H1 (cell line): Measurements from ENCODE around the gene HINT3. TPM values are rescaled to one million over a fixed set of nuclear protein-coding genes. Genes with fewer than 3 reads are reported as not detected.

Experiments
- CTCF ChIA-PET: fragments of 300-600 bp; sonication (Branson Sonifier 250); formaldehyde crosslinking; loops from one replicate; lab custom pipeline; 2021; ENCODE audit not compliant: partially characterized antibody; lab: Charles Lee
- POLR2A ChIA-PET: fragments of 300-600 bp; sonication (Branson Sonifier 250); formaldehyde crosslinking; loops from one replicate; lab custom pipeline; 2021; ENCODE audit warnings: inconsistent platforms; ENCODE audit not compliant: partially characterized antibody; lab: Charles Lee
- DNase-seq, 2 experiments: peaks; one replicate each; pipeline versions ENCODE4 v3.0.0 to v3.0.0-alpha.2; 2010 to 2022; ENCODE audit warnings: low spot score in 2 of 2, low read depth in 1 of 2, mixed read lengths in 1 of 2
- FAIRE-seq: peaks from 2 replicates; lab custom pipeline; 2011; peaks lifted over from hg19 to GRCh38; lab: Jason Lieb, UNC
- H2AFZ ChIP-seq: 2 replicates; pipeline ENCODE4 v1.8.1; 2012; ENCODE audit warnings: low read length, inconsistent platforms
- H2AK5ac ChIP-seq: 2 replicates; pipeline ENCODE4 v1.6.1; 2013; ENCODE audit warnings: low read depth, low read length
- H2BK120ac ChIP-seq: replicated peaks from 2 replicates; pipeline ENCODE3; 2013; ENCODE audit warnings: low read depth, low read length, inconsistent platforms
- H2BK12ac ChIP-seq: 2 replicates; pipeline ENCODE4 v1.6.1; 2013; ENCODE audit warnings: low read depth, low read length
- H2BK15ac ChIP-seq: 2 replicates; pipeline ENCODE4 v1.6.1; 2013; ENCODE audit warnings: low read length
- H2BK20ac ChIP-seq: 2 replicates; pipeline ENCODE4 v1.6.1; 2013; ENCODE audit warnings: low read length
- H2BK5ac ChIP-seq: 2 replicates; pipeline ENCODE4 v1.6.1; 2013; ENCODE audit warnings: low read depth, low read length
- H3K14ac ChIP-seq: 2 replicates; pipeline ENCODE4 v1.6.1; 2013; ENCODE audit warnings: inconsistent platforms; ENCODE audit not compliant: insufficient read length
- H3K18ac ChIP-seq: 2 replicates; pipeline ENCODE4 v1.6.1; 2013; ENCODE audit warnings: low read length; ENCODE audit errors: extremely low read depth
- H3K23ac ChIP-seq: 2 replicates; pipeline ENCODE4 v1.6.1; 2013; ENCODE audit warnings: inconsistent platforms; ENCODE audit not compliant: insufficient read length
- H3K23me2 ChIP-seq: 2 replicates; pipeline ENCODE4 v1.6.1; 2013; ENCODE audit warnings: low read depth, low read length
- H3K27ac ChIP-seq: 2 replicates; pipeline ENCODE4 v1.6.1; 2011; ENCODE audit warnings: low read depth, low read length, inconsistent platforms
- H3K27me3 ChIP-seq, 4 experiments: replicated peaks in 1 of 4; 1 replicate in 1 of 4; 2 replicates in 3 of 4; pipeline versions ENCODE4 v1.6.1 to v1.8.1; 2011 to 2013; ENCODE audit warnings: low read length in 3 of 4, mild to moderate bottlenecking in 3 of 4, inconsistent platforms in 2 of 4, mixed read lengths in 2 of 4, moderate library complexity in 1 of 4; ENCODE audit not compliant: control insufficient read depth in 3 of 4, insufficient read depth in 3 of 4; ENCODE audit errors: extremely low read depth in 1 of 4
- H3K36me3 ChIP-seq, 4 experiments: 2 replicates each; pipeline versions ENCODE4 v1.6.1 to v1.8.1; 2011 to 2013; ENCODE audit warnings: mild to moderate bottlenecking in 4 of 4, low read length in 3 of 4, moderate library complexity in 2 of 4, control low read depth in 1 of 4, inconsistent platforms in 1 of 4; ENCODE audit not compliant: insufficient read depth in 4 of 4, control insufficient read depth in 2 of 4
- H3K4ac ChIP-seq: replicated peaks from 2 replicates; pipeline ENCODE3; 2013; ENCODE audit warnings: low read length, low read depth, mixed read lengths, inconsistent platforms; ENCODE audit not compliant: insufficient read length
- H3K4me1 ChIP-seq, 4 experiments: replicated peaks in 1 of 4; 1 replicate in 1 of 4; 2 replicates in 3 of 4; pipeline versions ENCODE4 v1.6.1 to v1.8.1; 2011 to 2013; ENCODE audit warnings: low read length in 3 of 4, inconsistent platforms in 2 of 4, mixed read lengths in 1 of 4; ENCODE audit not compliant: insufficient read depth in 4 of 4, control insufficient read depth in 3 of 4
- H3K4me2 ChIP-seq, 2 experiments: 2 replicates each; pipeline versions ENCODE4 v1.6.1 to v1.8.1; 2011 to 2013; ENCODE audit warnings: low read depth in 2 of 2, low read length in 2 of 2, control low read depth in 1 of 2, inconsistent platforms in 1 of 2, mild to moderate bottlenecking in 1 of 2; ENCODE audit not compliant: insufficient read depth in 1 of 2
- H3K4me3 ChIP-seq, 4 experiments: fragments of 200-600, 300-600 bp in 1 of 4; sonication (generic), shearing (Covaris generic), sonication (Bioruptor Twin) in 1 of 4; 2 replicates each; pipeline versions ENCODE4 v1.5.1 to v1.8.1; 2011 to 2016; ENCODE audit warnings: low read length in 4 of 4, low read depth in 3 of 4, control low read depth in 2 of 4, inconsistent platforms in 2 of 4, mild to moderate bottlenecking in 2 of 4, mixed read lengths in 1 of 4, moderate library complexity in 1 of 4; ENCODE audit not compliant: insufficient read depth in 2 of 4; ENCODE audit errors: extremely low read depth in 1 of 4
- H3K56ac ChIP-seq: replicated peaks from 2 replicates; pipeline ENCODE3; 2013; ENCODE audit warnings: low read depth, mild to moderate bottlenecking, mixed read lengths, low read length, inconsistent platforms; ENCODE audit not compliant: insufficient read length
- H3K79me1 ChIP-seq: 2 replicates; pipeline ENCODE4 v1.6.1; 2013; ENCODE audit warnings: low read depth, low read length, control low read depth
- H3K79me2 ChIP-seq, 2 experiments: 2 replicates each; pipeline versions ENCODE4 v1.6.1 to v1.8.1; 2012 to 2013; ENCODE audit warnings: low read length in 2 of 2, mild to moderate bottlenecking in 2 of 2, inconsistent platforms in 1 of 2; ENCODE audit not compliant: insufficient read depth in 2 of 2, control insufficient read depth in 1 of 2
- H3K9ac ChIP-seq, 4 experiments: replicated peaks in 1 of 4; 1 replicate in 1 of 4; 2 replicates in 3 of 4; pipeline versions ENCODE4 v1.6.1 to v1.8.1; 2011 to 2013; ENCODE audit warnings: low read depth in 3 of 4, low read length in 3 of 4, control low read depth in 2 of 4, mild to moderate bottlenecking in 2 of 4, moderate library complexity in 2 of 4, inconsistent platforms in 1 of 4; ENCODE audit errors: extremely low read depth in 1 of 4
- H3K9me3 ChIP-seq, 2 experiments: 2 replicates each; pipeline versions ENCODE4 v1.6.1 to v1.8.1; 2012 to 2013; ENCODE audit warnings: mild to moderate bottlenecking in 2 of 2, moderate library complexity in 2 of 2, control low read depth in 1 of 2, inconsistent platforms in 1 of 2, low read depth in 1 of 2, low read length in 1 of 2, mixed read lengths in 1 of 2; ENCODE audit not compliant: insufficient read depth in 2 of 2
- H4K20me1 ChIP-seq, 2 experiments: replicated peaks in 1 of 2; 2 replicates each; pipeline versions ENCODE3 to v1.8.1; 2011 to 2013; ENCODE audit warnings: inconsistent platforms in 2 of 2, low read length in 2 of 2, mild to moderate bottlenecking in 1 of 2; ENCODE audit not compliant: insufficient read depth in 2 of 2, control insufficient read depth in 1 of 2
- H4K5ac ChIP-seq: 2 replicates; pipeline ENCODE4 v1.6.1; 2013; ENCODE audit warnings: low read length, low read depth, mixed read lengths, inconsistent platforms; ENCODE audit not compliant: insufficient read length
- H4K8ac ChIP-seq: 2 replicates; pipeline ENCODE4 v1.8.0; 2013; ENCODE audit warnings: mild to moderate bottlenecking, moderate library complexity, low read length, inconsistent platforms; ENCODE audit not compliant: insufficient read depth; ENCODE audit errors: extremely low read depth
- H4K91ac ChIP-seq: replicated peaks from 2 replicates; pipeline ENCODE3; 2013; ENCODE audit warnings: low read length, mixed read lengths, inconsistent platforms; ENCODE audit not compliant: insufficient read length
- WGBS, 2 experiments: shearing (Covaris generic) in 1 of 2; methylation state at CpG; one replicate each; pipeline versions ENCODE4 v1.1.6 to v1.1.7; 2013 to 2015; ENCODE audit warnings: low lambda C conversion rate in 2 of 2, mixed read lengths in 2 of 2, inconsistent platforms in 1 of 2, low coverage in 1 of 2, missing lambda C conversion rate in 1 of 2; ENCODE audit not compliant: insufficient replicate concordance in 2 of 2, insufficient coverage in 1 of 2, insufficient read length in 1 of 2; ENCODE audit errors: extremely low coverage in 1 of 2, missing lambda C conversion rate in 1 of 2; 5-methylcytosine and 5-hydroxymethylcytosine counted together
- polyA plus RNA-seq, 7 experiments: library from polyadenylated mRNA; depleted of rRNA in 3 of 7; stranded (reverse) in 5 of 7; unstranded in 2 of 7; fragments of >200 nt in 5 of 7; fragments of 200-250 nt in 2 of 7; gene quantifications; 1 replicate in 5 of 7; 2 replicates in 1 of 7; 4 replicates in 1 of 7; pipeline versions ENCODE4 v1.2.1 to v1.2.3, GENCODE V29; 2011 to 2013; ENCODE audit warnings: missing spikeins in 2 of 7, mixed read lengths in 2 of 7
- total RNA-seq: library from RNA; stranded (reverse); fragmentation: NEBNext Ultra II Directional; extraction: Animal tissue kit (Norgen Biotek cat#: 25700); gene quantifications from 2 replicates; pipeline ENCODE4 v1.2.1, GENCODE V29; 2021

The HINT3 gene
- total and polyA plus RNA-seq, 2 of the 8 experiments (the other 6 are each of a cell fraction or from before 2014, with no cell fraction given): 1.2 to 7.8 TPM

DNA sequence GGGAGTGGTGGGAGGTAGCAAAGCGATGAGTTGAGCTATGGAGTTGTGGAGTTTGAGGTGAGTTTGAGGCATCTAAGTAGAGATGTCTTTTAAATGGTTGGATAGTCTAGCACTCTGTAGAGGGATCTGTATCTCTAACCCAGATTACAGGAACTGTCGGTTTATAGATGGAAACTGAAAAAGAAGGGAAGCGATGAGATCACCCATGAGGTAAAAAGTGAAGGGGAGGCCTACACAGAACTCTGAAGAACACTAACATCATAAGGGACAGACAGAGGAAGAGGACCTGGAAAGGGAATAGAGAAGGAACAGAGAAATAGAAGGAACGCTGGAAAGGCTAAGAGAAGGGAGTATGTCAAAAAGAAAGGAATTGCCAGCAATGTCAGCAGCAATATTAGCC is 2.5 kb downstream of the HINT3 start:
- Histone ChIP-seq H2BK120ac (no peak overlapping the region), H3K4me2 (no peak overlapping the region), H2BK5ac (no peak overlapping the region), H4K8ac (no peak overlapping the region), H3K9ac (no peak overlapping the region), H3K4me1 (no peaks in the 10 kb centered on the region), H2BK20ac (no peak overlapping the region), H2BK15ac (no peak overlapping the region), H3K14ac (no peak overlapping the region), H4K5ac (no peak overlapping the region), H3K79me2 (peaks cover 0 to 11% of the 10 kb centered on the region in 2 experiments; a peak in 1 of 4 replicates), H3K4ac (no peak overlapping the region), H3K27me3 (no peaks in the 10 kb centered on the region), H3K36me3 (no peaks in the 10 kb centered on the region), H2AK5ac (no peak overlapping the region), H4K91ac (no peak overlapping the region), H4K20me1 (no peaks in the 10 kb centered on the region), H3K4me3 (no peak overlapping the region), H2BK12ac (no peak overlapping the region), H2AFZ (no peak overlapping the region), H3K23ac (no peak overlapping the region), H3K23me2 (no peaks in the 10 kb centered on the region; the same call in 1 of the 2 replicates), H3K9me3 (no peaks in the 10 kb centered on the region), H3K56ac (no peak overlapping the region), H3K27ac (no peak overlapping the region), H3K18ac (no peak overlapping the region), H3K79me1 (no peaks in the 10 kb centered on the region)
- ChIA-PET POLR2A (no interaction called here), CTCF (interaction anchor here (1.2 to 5.3 kb wide), 2 partner anchors 15 to 646 kb away, joined by 3 to 27 read pairs; no protein-coding TSS in a partner anchor)
- WGBS, 2 experiments: 93% methylated on average over 4 of the region's 4 CpGs; no CpG with 5 or more reads in 1 of the 2 experiments
- DNase-seq (no peak), FAIRE-seq (no peak)
